GM19025 (cell line): ENCODE measurements around the gene RBM19.

Experiments
- ATAC-seq: cut with Tn5 transposase; IDR thresholded peaks from one replicate; pipeline ENCODE4 v1.9.1; 2021; ENCODE audit warnings: mild to moderate bottlenecking, low read depth, moderate library complexity; ENCODE audit not compliant: unreplicated experiment

The RBM19 gene

DNA sequence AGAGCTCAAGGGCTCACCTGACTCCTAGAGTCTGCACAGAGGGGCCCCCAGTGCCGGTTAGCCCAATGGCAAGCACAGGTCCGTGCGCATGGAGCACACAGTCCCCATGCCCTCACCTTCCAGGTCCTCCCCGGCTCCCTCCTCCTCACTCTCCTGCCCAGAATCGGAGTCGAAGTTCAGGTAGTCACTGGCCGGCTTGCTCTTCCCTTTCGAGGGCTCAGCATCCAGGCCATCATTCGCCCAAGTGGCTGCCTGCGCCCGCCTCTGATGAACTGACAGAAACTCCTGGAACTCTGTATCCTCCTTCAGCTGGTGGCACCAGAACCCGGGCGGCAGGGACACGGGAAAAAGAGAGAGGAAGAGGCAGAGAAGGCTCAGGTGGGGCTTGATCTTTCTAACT, 7.0 kb downstream of the RBM19 start:
- no peak for ATAC-seq

- ATAC-seq, result no peak
These were observed 8.0 kb downstream of the RBM19 start for GRCh38 chr12:113958108-113958507.

- ATAC-seq, result no peak
These were observed 8.5 kb downstream of the RBM19 start for GRCh38 chr12:113957627-113958026.

- ATAC-seq, result no peak
These were observed 10.8 kb downstream of the RBM19 start for GRCh38 chr12:113955109-113955970.

DNA sequence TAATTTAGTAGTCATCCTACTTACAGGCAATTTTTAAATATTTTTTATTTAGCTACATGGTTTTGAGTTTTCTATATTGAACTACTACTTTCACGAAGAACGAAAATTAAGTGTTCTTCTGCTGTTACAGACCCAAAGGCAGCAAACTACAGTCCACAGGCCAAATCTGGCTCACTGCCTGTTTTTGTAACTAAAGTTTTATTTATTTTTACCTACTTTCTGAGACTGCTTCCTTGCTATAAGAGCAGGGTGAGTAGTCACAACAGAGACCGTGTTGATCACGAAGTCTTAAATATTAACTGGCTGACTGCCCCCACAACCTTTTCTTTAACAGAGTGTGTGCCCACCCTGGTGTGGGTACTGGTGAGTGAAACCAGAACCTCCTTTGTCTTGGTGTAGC, 11.6 kb downstream of the RBM19 start:
- ATAC-seq, result no peak

GRCh38 chr12:113950873-113951272, 15.3 kb downstream of the RBM19 start:
- no peak for ATAC-seq

DNA sequence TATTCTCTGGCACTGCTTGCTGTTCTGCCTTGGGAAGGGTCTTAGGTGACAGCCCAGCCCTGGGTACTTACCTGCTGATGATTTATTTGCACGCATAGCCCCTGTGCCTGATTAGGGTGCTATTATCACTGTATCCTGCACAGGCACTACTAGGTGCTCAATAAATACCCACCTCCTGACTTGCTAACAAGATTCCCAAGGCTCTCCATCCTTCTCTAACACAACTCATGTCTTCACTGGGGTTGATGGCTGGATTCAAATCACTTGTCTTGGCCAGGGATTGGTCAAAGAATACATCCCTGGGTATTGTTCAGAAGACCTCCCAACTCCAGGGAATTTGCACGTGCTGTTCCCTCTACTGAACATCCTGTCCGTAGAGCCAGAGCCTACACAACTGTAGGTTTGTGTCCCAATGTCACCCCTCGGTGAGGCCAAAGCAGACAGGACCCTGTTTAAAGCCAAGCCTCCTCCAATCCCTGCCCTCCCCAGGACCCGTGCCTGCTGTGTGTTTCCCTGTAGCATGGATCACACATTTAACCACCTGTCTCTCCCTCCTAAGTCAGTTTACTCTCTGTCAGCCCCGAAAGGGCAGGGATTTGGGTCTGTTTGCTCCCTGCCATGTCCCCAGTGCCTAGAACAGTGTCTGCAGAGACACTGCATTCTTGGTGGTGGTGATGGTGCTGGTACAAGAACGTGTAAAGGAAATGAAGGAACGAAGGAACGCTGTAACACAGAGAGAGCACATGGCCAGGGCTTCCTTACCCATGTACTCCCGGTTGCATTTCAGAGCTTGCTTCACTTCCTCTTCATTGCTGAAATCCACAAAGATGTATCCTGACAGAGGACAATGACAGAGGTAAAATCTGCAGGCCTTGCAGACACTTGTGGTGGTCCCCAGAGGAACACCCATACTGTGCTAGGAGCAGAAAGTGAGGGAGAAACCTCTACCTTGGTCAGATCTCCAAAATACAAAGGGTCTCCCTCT, 16.5 kb downstream of the RBM19 start:
- no peak for ATAC-seq

GRCh38 chr12:113948151-113948914, 17.8 kb downstream of the RBM19 start:
- no peak for ATAC-seq

- ATAC-seq, result no peak
These were observed 19.9 kb downstream of the RBM19 start for GRCh38 chr12:113946175-113946574.

- no peak for ATAC-seq
These were observed 20.7 kb downstream of the RBM19 start for GRCh38 chr12:113945174-113946173.

DNA sequence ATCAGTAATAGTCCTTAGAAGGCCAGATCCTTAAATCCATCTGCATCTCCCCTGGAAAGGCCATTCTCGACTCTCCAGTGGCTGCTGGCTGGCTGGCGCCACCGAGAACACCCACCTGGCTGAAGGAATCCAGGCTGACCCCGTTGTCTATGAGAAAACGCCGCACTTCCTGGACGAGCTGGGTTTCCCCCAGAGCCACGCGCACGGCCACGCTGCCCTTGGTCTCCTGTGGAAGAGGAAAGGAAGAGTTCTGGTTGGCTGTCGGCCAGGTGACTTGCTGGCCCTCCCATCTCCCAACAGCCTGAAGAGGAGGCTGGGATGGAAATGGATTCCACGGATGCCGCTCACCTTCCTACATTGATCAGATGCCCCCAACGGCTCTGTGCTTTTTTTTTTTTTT, 23.9 kb downstream of the RBM19 start:
- ATAC-seq, result no peak

GRCh38 chr12:113941208-113941486, 25.0 kb downstream of the RBM19 start:
- no peak for ATAC-seq

- ATAC-seq, result no peak
These were observed 25.5 kb downstream of the RBM19 start for GRCh38 chr12:113940357-113941207.

DNA sequence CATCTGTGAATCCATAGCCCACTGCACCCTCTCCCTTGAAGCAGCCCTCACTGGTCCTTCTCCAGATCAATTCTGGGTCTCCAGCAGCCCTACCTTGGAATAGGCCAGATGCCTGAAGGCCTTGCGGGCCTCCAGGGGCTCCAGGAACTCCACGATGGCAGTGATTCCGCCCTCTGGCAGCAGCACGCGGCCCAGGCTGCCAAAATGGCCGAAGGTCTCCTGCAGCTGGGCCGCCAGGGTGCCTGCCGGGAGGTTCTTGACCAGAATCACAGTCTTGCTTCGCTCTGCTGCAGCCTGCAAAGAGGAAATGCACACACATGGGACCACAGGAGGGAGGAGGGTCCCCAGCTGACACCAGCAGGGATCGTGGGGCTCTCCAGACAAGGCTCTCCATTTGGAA, 26.3 kb downstream of the RBM19 start:
- ATAC-seq, result no peak

DNA sequence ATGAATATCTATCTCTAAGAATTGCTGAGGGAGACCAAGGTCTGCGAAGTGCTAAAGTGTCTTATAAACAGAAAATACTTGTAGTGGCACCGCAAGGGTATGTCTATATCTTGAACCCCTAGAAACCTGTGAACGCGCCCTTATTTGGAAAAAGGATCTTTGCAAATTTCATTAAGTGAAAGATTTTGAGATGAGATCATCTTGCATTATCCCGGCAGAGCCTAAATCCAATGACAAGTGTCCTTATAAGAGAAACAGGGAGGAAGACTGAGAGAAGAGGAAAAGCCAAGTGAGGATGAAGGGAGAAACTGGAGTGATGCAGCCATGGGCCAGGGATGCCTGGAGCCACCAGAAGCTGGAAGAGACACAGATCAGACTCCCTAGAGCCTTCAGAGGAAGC, 27.7 kb downstream of the RBM19 start:
- ATAC-seq, result no peak

DNA sequence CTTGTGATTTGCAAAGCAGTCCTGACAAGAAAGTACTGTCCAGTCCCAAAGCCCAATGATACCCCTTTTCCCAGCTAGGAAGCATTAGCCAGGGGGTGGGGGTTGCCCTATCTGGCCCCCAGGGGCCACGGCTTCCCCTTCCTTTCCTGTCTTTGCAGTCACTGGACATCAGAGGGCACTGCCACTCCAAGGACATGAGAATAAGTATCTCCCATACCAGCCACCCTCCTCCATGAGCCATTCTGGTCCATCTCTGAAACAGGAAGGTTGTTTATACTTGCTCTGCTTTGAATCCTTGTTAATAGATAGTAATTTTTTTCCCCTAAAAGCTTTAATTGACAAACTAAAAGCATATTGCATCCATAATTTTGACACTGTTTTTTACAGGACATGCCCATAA, 29.7 kb downstream of the RBM19 start:
- ATAC-seq, result no peak

GRCh38 chr12:113935459-113935858, 30.7 kb downstream of the RBM19 start:
- ATAC-seq, result no peak

DNA sequence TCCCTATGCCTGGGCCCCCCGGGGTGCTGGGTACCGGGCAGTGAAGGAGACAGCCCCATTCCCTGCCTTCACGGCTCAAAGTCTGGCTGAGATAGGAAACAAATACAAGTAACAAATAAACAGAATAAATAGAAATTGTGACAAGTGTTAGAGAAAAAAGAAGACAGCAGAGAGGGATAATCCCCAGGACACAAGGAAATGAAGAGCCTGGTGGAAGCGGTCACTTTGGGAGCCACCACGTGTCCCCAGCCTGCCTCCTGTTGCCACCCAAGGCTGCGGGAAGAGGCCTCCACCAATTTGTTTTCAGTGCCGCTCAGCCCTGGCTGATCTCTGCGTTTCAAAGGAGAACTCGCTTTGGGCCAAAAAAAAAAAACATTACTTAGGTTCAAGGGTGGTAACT, 31.2 kb downstream of the RBM19 start:
- ATAC-seq, result no peak
